Hepatocyte (in vitro differentiated cells): ENCODE results near the gene C6orf163. TPM values are rescaled to one million over a fixed set of nuclear protein-coding genes. Genes with fewer than 3 reads are reported as not detected.

Experiments
- DNase-seq: peaks from one replicate; pipeline ENCODE4 v3.0.0-alpha.2; 2016; ENCODE audit warnings: low spot score
- H2AFZ ChIP-seq: fragments of 200-600 bp; sonication (generic); 2 replicates; pipeline ENCODE4 v1.6.0; 2016; ENCODE audit warnings: antibody characterized with exemption, mild to moderate bottlenecking
- H3K27ac ChIP-seq: fragments of 200-600 bp; sonication (generic); 2 replicates; pipeline ENCODE4 v1.5.1; 2016; ENCODE audit warnings: mild to moderate bottlenecking
- H3K27me3 ChIP-seq: fragments of 200-600 bp; sonication (generic); 2 replicates; pipeline ENCODE4 v1.6.1; 2016
- H3K36me3 ChIP-seq: fragments of 200-600 bp; sonication (generic); replicated peaks from 2 replicates; pipeline ENCODE4 v1.5.1; 2016; ENCODE audit warnings: low read depth; ENCODE audit not compliant: insufficient read depth
- H3K4me1 ChIP-seq: fragments of 200-600 bp; sonication (generic); 2 replicates; pipeline ENCODE4 v1.5.1; 2016; ENCODE audit warnings: mild to moderate bottlenecking, moderate library complexity; ENCODE audit not compliant: insufficient read depth
- H3K4me2 ChIP-seq: fragments of 200-600 bp; sonication (generic); 2 replicates; pipeline ENCODE4 v1.6.0; 2016
- H3K4me3 ChIP-seq: fragments of 200-600 bp; sonication (generic); 2 replicates; pipeline ENCODE4 v1.5.1; 2016; ENCODE audit warnings: mild to moderate bottlenecking
- H3K79me2 ChIP-seq: fragments of 200-600 bp; sonication (generic); 2 replicates; pipeline ENCODE4 v1.6.0; 2017; ENCODE audit warnings: mild to moderate bottlenecking
- H3K9me2 ChIP-seq: fragments of 200-600 bp; sonication (generic); replicated peaks from 2 replicates; pipeline ENCODE4 v1.6.0; 2017; ENCODE audit warnings: mild to moderate bottlenecking; ENCODE audit not compliant: insufficient read depth
- H3K9me3 ChIP-seq: fragments of 200-600 bp; sonication (generic); 2 replicates; pipeline ENCODE4 v1.5.1; 2016; ENCODE audit warnings: low read depth, mild to moderate bottlenecking
- H4K20me1 ChIP-seq: fragments of 200-600 bp; sonication (generic); 2 replicates; pipeline ENCODE4 v1.6.0; 2016; ENCODE audit warnings: mild to moderate bottlenecking; ENCODE audit not compliant: insufficient read depth, poor library complexity, severe bottlenecking
- CTCF ChIP-seq: fragments of 200-600 bp; sonication (generic); IDR thresholded peaks from 2 replicates; pipeline ENCODE4 v1.5.1; 2016; ENCODE audit warnings: antibody characterized with exemption, mild to moderate bottlenecking; ENCODE audit not compliant: poor library complexity
- EZH2 ChIP-seq: fragments of 200-600 bp; sonication (generic); IDR thresholded peaks from 2 replicates; pipeline ENCODE4 v1.6.1; 2016; ENCODE audit warnings: antibody characterized with exemption, mild to moderate bottlenecking, borderline replicate concordance
- EZH2phosphoT487 ChIP-seq: fragments of 200-600 bp; sonication (generic); IDR thresholded peaks from one replicate; pipeline ENCODE4 v1.6.1; 2018; ENCODE audit warnings: antibody characterized with exemption, mild to moderate bottlenecking, low read depth, moderate library complexity; ENCODE audit not compliant: unreplicated experiment, severe bottlenecking
- WGBS: methylation state at CpG from one replicate; pipeline ENCODE4 v1.1.6; 2016; ENCODE audit warnings: low lambda C conversion rate; ENCODE audit errors: missing lambda C conversion rate; 5-methylcytosine and 5-hydroxymethylcytosine counted together
- polyA plus RNA-seq: library from polyadenylated mRNA; unstranded; fragments of >200 nt; fragmentation: Nextera tagmentation; extraction: Ambion mirVana; gene quantifications from 2 replicates; pipeline ENCODE4 v1.2.1, GENCODE V29; 2016
- total RNA-seq: library from RNA; depleted of rRNA; stranded (reverse); fragments of >200 nt; gene quantifications from 2 replicates; pipeline ENCODE4 v1.2.3, GENCODE V29; 2014

Gene C6orf163
- total and polyA plus RNA-seq, 2 experiments from 2014 or later, result 0.64 to 1.3 TPM

- no peak for DNase-seq
- Histone ChIP-seq H4K20me1 (no peaks in the 10 kb centered on the region), H3K27me3 (no peaks in the 10 kb centered on the region), H3K27ac (no peak overlapping the region), H3K4me3 (no peak overlapping the region), H3K4me1 (no peaks in the 10 kb centered on the region), H3K4me2 (no peak overlapping the region), H3K9me2 (no peaks in the 10 kb centered on the region), H3K9me3 (no peaks in the 10 kb centered on the region), H3K36me3 (no peaks in the 10 kb centered on the region), H2AFZ (no peak overlapping the region), H3K79me2 (no peaks in the 10 kb centered on the region)
- WGBS, result 93% methylated on average over 4 of the region's 4 CpGs
- TF ChIP-seq EZH2phosphoT487 (no peak), CTCF (no peak), EZH2 (no peak)
These were observed 34.3 kb downstream of the C6orf163 start for GRCh38 chr6:87378947-87379346.

GRCh38 chr6:87382861-87383260 is 38.2 kb downstream of the C6orf163 start:
- H3K9me2 ChIP-seq, result no peaks in the 10 kb centered on the region
- WGBS, result 83% methylated on average over 5 of the region's 5 CpGs
- no peaks in the 10 kb centered on the region for H3K4me1 ChIP-seq
- no peak overlapping the region for H3K4me3 ChIP-seq
- H2AFZ ChIP-seq, result no peak overlapping the region
- no peaks in the 10 kb centered on the region for H3K9me3 ChIP-seq
- no peak overlapping the region for H3K4me2 ChIP-seq
- H3K79me2 ChIP-seq, result no peaks in the 10 kb centered on the region
- TF ChIP-seq EZH2 (no peak), CTCF (no peak), EZH2phosphoT487 (no peak)
- no peak for DNase-seq
- no peak overlapping the region for H3K27ac ChIP-seq
- no peaks in the 10 kb centered on the region for H3K36me3 ChIP-seq
- H3K27me3 ChIP-seq, result no peaks in the 10 kb centered on the region
- H4K20me1 ChIP-seq, result no peaks in the 10 kb centered on the region

- H3K9me2 ChIP-seq, result no peaks in the 10 kb centered on the region
- no peaks in the 10 kb centered on the region for H3K27me3 ChIP-seq
- no peak overlapping the region for H3K4me3 ChIP-seq
- WGBS, result 81% methylated on average over 1 of the region's 1 CpG
- H3K4me1 ChIP-seq, result no peaks in the 10 kb centered on the region
- H2AFZ ChIP-seq, result no peak overlapping the region
- H3K27ac ChIP-seq, result no peak overlapping the region
- no peak overlapping the region for H3K4me2 ChIP-seq
- H3K36me3 ChIP-seq, result no peaks in the 10 kb centered on the region
- no peaks in the 10 kb centered on the region for H3K79me2 ChIP-seq
- DNase-seq, result no peak
- H3K9me3 ChIP-seq, result no peaks in the 10 kb centered on the region
- TF ChIP-seq CTCF (no peak), EZH2 (no peak), EZH2phosphoT487 (no peak)
- no peaks in the 10 kb centered on the region for H4K20me1 ChIP-seq
These were observed 39.4 kb downstream of the C6orf163 start for GRCh38 chr6:87384038-87384437.

- Histone ChIP-seq H3K9me3 (no peaks in the 10 kb centered on the region), H3K27ac (no peak overlapping the region), H4K20me1 (no peaks in the 10 kb centered on the region), H3K36me3 (no peaks in the 10 kb centered on the region), H3K27me3 (no peaks in the 10 kb centered on the region), H2AFZ (no peak overlapping the region), H3K9me2 (no peaks in the 10 kb centered on the region), H3K4me1 (no peaks in the 10 kb centered on the region), H3K4me2 (no peak overlapping the region), H3K79me2 (no peaks in the 10 kb centered on the region), H3K4me3 (no peak overlapping the region)
- 93% methylated on average over 3 of the region's 3 CpGs for WGBS
- DNase-seq, result no peak
- no peak for TF ChIP-seq EZH2
- no peak for TF ChIP-seq EZH2phosphoT487
- TF ChIP-seq CTCF, result no peak
These were observed 39.8 kb downstream of the C6orf163 start for GRCh38 chr6:87384449-87384848.
